Heart left ventricle (tissue), 13 donors: ENCODE data around the gene C5orf22.

Experiments
- CTCF ChIP-seq, 12 donors: fragments of 200-600 bp; sonication (generic) in 4 of 12; IDR thresholded peaks; one replicate each; pipeline versions ENCODE4 v1.5.0 to v1.8.0; 2018 to 2022; ENCODE audit warnings: antibody characterized with exemption in 12 of 12, mild to moderate bottlenecking in 5 of 12
- POLR2A ChIP-seq, 2 donors: fragments of 450-650 bp; IDR thresholded peaks; one replicate each; pipeline ENCODE4 v1.6.1; 2017; ENCODE audit warnings: antibody characterized with exemption in 2 of 2, mild to moderate bottlenecking in 2 of 2, moderate library complexity in 2 of 2
- donor health status: ischemic (EF 13 %, LVEDD 7.1; RV severe dilation, severe dysfunction).
- donor health status: DM: no; HTN: yes; CAD: no.
- donor health status: DM: no; HTN: no; CAD: no.
- donor health status: ischemic (EF 25% LVEDD 6.9; RV normal size, moderate dysfunction).
- donor health status: ischemic (EF 25% LVEDD 5.7; RV mildly dilated, moderate dysfunction).
- donor health status: ischemic (EF 35%, LVEDD 5.7; RV mildly dilated, moderate dysfunction).
- donor health status: nonischemic (EF 11% LVEDD 7.7; RV severe dilation, severe dysfunction).
- donor health status: DM: yes; HTN: yes; CAD: no.
- donor health status: PGD.
- donor health status: ischemic (EF 29% LVEDD 5.4; RV normal size, mild dysfunction).
- donor health status: nonischemic (EF 23%, LVEDD 6.1; RV moderate dilation, normal function).

DNA sequence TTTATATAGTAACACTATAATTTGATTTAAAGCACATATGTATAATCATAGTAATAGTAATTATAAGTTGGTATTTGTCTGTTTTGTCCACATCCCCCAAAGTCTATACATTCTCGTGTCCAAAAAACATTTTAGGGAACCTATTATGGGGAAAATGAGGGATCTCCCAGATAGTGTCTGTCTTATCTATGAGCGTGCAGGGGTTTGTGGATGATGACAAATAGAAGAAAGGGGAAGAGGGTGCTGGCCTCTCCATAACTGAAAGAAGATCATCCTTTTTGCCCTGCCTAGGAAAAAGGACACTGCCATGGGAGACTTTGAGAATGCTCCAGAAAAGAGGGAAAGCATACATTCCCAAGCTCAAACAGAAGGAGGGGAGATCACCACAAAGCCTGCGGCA lies 45.3 kb downstream of the C5orf22 start:
- no peak for TF ChIP-seq POLR2A (IDR thresholded peaks at IDR 0.05)
- no peak for TF ChIP-seq CTCF (IDR thresholded peaks at IDR 0.05)
